ENCODE data around the gene IL1RAPL1.

Gene IL1RAPL1

DNA sequence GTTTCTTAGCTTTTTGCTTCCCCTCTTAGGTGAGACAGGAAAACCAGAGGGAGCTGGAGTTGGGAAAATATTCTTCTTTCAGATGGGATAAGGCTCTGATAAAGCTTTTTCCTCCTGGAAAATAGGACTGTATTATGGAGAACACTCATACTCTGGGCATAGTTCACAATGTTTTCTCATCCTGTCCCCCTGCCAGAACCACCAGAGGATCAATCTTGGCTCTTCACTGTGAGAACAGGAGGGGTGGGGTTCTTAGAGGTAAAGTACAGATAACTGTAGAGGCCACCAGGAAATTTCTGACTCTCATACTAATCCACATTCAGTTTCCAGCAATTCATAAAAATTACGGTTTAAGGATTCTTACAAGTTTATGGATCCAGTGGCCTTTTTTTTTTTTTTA is 966.3 kb downstream of the IL1RAPL1 start:
- TF ChIP-seq, protein P1, sequence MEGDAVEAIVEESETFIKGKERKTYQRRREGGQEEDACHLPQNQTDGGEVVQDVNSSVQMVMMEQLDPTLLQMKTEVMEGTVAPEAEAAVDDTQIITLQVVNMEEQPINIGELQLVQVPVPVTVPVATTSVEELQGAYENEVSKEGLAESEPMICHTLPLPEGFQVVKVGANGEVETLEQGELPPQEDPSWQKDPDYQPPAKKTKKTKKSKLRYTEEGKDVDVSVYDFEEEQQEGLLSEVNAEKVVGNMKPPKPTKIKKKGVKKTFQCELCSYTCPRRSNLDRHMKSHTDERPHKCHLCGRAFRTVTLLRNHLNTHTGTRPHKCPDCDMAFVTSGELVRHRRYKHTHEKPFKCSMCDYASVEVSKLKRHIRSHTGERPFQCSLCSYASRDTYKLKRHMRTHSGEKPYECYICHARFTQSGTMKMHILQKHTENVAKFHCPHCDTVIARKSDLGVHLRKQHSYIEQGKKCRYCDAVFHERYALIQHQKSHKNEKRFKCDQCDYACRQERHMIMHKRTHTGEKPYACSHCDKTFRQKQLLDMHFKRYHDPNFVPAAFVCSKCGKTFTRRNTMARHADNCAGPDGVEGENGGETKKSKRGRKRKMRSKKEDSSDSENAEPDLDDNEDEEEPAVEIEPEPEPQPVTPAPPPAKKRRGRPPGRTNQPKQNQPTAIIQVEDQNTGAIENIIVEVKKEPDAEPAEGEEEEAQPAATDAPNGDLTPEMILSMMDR (IDR thresholded peaks at IDR 0.05; ENCODE audit: insufficient read depth, low read length, poor library complexity, severe bottlenecking), result no peak
- no peak for TF ChIP-seq EZH2phosphoT487 (conservative IDR thresholded peaks at IDR 0.05; ENCODE audit: low read length)
- Histone ChIP-seq H3K4me2 (ENCODE audit: low read depth, low read length, poor library complexity, severe bottlenecking) (no peak overlapping the region), H3F3A (ENCODE audit: insufficient read depth) (no peaks in the 10 kb centered on the region), H3K9me3 (ENCODE audit: insufficient read depth, low read length) (no peaks in the 10 kb centered on the region), H2AFZ (ENCODE audit: low read depth, low read length, severe bottlenecking) (no peak overlapping the region), H3K9me2 (replicated peaks; ENCODE audit: insufficient read depth, low read length) (no peaks in the 10 kb centered on the region), H3K27ac (ENCODE audit: low read depth, low read length) (no peak overlapping the region), H3K36me3 (ENCODE audit: low read length) (no peaks in the 10 kb centered on the region), H3K9ac (ENCODE audit: low read length) (no peak overlapping the region), H4K20me1 (ENCODE audit: low read depth, low read length) (no peaks in the 10 kb centered on the region), H3K79me2 (ENCODE audit: insufficient read depth, low read length) (no peaks in the 10 kb centered on the region), H3K4me3 (ENCODE audit: insufficient read depth, low read length, poor library complexity, severe bottlenecking) (no peak overlapping the region), H3K27me3 (ENCODE audit: low read length) (no peaks in the 10 kb centered on the region)

DNA sequence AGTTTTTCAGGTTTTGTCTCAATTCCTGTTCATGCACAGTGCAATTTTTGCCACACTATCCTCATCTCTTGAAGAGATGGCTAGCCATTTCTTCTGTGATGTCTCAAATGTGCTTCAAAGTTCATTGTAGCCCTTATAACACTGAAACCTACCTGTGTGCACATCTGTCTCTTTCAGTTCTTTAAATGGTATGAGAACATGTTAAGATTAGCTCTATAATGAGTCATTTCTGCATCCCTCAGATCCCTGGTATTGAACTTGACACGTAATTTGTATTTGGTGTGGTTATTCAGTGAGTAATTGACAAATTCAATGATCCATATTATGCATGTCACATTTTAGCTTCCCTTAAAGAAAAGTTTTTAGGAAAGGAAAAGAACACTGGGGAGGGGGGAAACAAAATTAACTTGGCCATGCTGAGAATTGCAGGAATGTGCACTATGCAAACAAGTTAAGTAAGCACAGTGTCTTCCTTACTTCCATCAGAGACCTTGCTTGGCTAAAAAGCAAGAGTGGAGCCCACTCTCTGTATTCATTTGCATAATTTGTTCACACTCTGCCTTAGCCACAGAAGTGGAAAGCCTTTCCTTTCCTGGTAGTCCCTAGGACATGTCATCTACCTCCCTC is 968.3 kb downstream of the IL1RAPL1 start:
- H3K27ac ChIP-seq (ENCODE audit: low read depth, low read length), result no peak overlapping the region
- H3K27me3 ChIP-seq (ENCODE audit: low read length), result no peaks in the 10 kb centered on the region
- H3K79me2 ChIP-seq (ENCODE audit: insufficient read depth, low read length), result no peaks in the 10 kb centered on the region
- H4K20me1 ChIP-seq (ENCODE audit: low read depth, low read length), result no peaks in the 10 kb centered on the region
- H3K36me3 ChIP-seq (ENCODE audit: low read length), result no peaks in the 10 kb centered on the region
- no peak overlapping the region for H3K4me3 ChIP-seq (ENCODE audit: insufficient read depth, low read length, poor library complexity, severe bottlenecking)
- H3K9me3 ChIP-seq (ENCODE audit: insufficient read depth, low read length), result no peaks in the 10 kb centered on the region
- no peak for TF ChIP-seq EZH2phosphoT487 (conservative IDR thresholded peaks at IDR 0.05; ENCODE audit: low read length)
- TF ChIP-seq, protein P1 (IDR thresholded peaks at IDR 0.05; ENCODE audit: insufficient read depth, low read length, poor library complexity, severe bottlenecking), result no peak
- H3K9me2 ChIP-seq (replicated peaks; ENCODE audit: insufficient read depth, low read length), result no peaks in the 10 kb centered on the region
- H2AFZ ChIP-seq (ENCODE audit: low read depth, low read length, severe bottlenecking), result no peak overlapping the region
- no peak overlapping the region for H3K9ac ChIP-seq (ENCODE audit: low read length)
- no peak overlapping the region for H3K4me2 ChIP-seq (ENCODE audit: low read depth, low read length, poor library complexity, severe bottlenecking)
- H3F3A ChIP-seq (ENCODE audit: insufficient read depth), result no peaks in the 10 kb centered on the region

GRCh38 chrX:29560065-29560464 is 972.8 kb downstream of the IL1RAPL1 start:
- Histone ChIP-seq H3K27me3 (ENCODE audit: low read length) (no peaks in the 10 kb centered on the region), H4K20me1 (ENCODE audit: low read depth, low read length) (no peaks in the 10 kb centered on the region), H3K9me3 (ENCODE audit: insufficient read depth, low read length) (no peaks in the 10 kb centered on the region), H3K36me3 (ENCODE audit: low read length) (no peaks in the 10 kb centered on the region), H3F3A (ENCODE audit: insufficient read depth) (no peaks in the 10 kb centered on the region), H3K9ac (ENCODE audit: low read length) (no peak overlapping the region), H3K9me2 (replicated peaks; ENCODE audit: insufficient read depth, low read length) (no peaks in the 10 kb centered on the region), H3K4me2 (ENCODE audit: low read depth, low read length, poor library complexity, severe bottlenecking) (no peak overlapping the region), H3K79me2 (ENCODE audit: insufficient read depth, low read length) (no peaks in the 10 kb centered on the region), H3K4me3 (ENCODE audit: insufficient read depth, low read length, poor library complexity, severe bottlenecking) (no peak overlapping the region), H2AFZ (ENCODE audit: low read depth, low read length, severe bottlenecking) (no peak overlapping the region), H3K27ac (ENCODE audit: low read depth, low read length) (no peak overlapping the region)
- TF ChIP-seq EZH2phosphoT487 (conservative IDR thresholded peaks at IDR 0.05; ENCODE audit: low read length), result no peak
- TF ChIP-seq, protein P1 (IDR thresholded peaks at IDR 0.05; ENCODE audit: insufficient read depth, low read length, poor library complexity, severe bottlenecking), result no peak
